K562 (cell line): ENCODE measurements around the gene LDHAL6A. TPM values are rescaled to one million over a fixed set of nuclear protein-coding genes. Genes with fewer than 3 reads are reported as not detected.

Source experiments
- ATAC-seq: fragments of 200-7000 bp; cut with Tn5 transposase; 3 replicates; pipeline ENCODE4 v1.9.1; 2020; ENCODE audit warnings: moderate library complexity
- BruUV-seq: library from RNA; stranded (reverse); fragments of 400-500 nt; replicated peaks from 2 replicates; lab custom pipeline; 2021; lab: Mats Ljungman, UMichigan
- CTCF ChIA-PET: fragments of 300-600 bp; formaldehyde crosslinking; extraction: SDS; loops from one replicate; lab custom pipeline; 2021; ENCODE audit warnings: low intra/inter-chr PET ratio; lab: Yijun Ruan, JAX
- POLR2A ChIA-PET: fragments of 300-600, 350-650 bp; sonication (Branson Sonifier 250); formaldehyde crosslinking; extraction: SDS; loops from one replicate; lab custom pipeline; 2021; ENCODE audit warnings: antibody characterized with exemption, inconsistent platforms; lab: Yijun Ruan, JAX
- DNase-seq, 4 experiments: peaks; one replicate each; pipeline versions ENCODE4 v3.0.0 to v3.0.0-alpha.2; 2011 to 2018; ENCODE audit warnings: low spot score in 3 of 4, mixed read lengths in 3 of 4; ENCODE audit errors: extremely low read depth in 1 of 4
- FAIRE-seq: peaks from 2 replicates; lab custom pipeline; 2011; peaks lifted over from hg19 to GRCh38; lab: Jason Lieb, UNC
- H2AFZ ChIP-seq: 2 replicates; pipeline ENCODE4 v1.6.0; 2011; ENCODE audit warnings: low read depth, low read length, control low read depth, inconsistent platforms
- H3K27ac ChIP-seq: fragments of 200-600 bp; 3 replicates; pipeline ENCODE4 v1.8.0; 2011; ENCODE audit warnings: low read depth, mild to moderate bottlenecking, control low read depth, inconsistent platforms, low read length, moderate library complexity, mixed read lengths; ENCODE audit errors: extremely low read depth
- H3K27me3 ChIP-seq, 2 experiments: fragments of 300-600 bp in 1 of 2; 2 replicates in 1 of 2; 3 replicates in 1 of 2; pipeline versions ENCODE4 v1.6.0 to v1.8.0; 2011; ENCODE audit warnings: inconsistent platforms in 2 of 2, low read length in 2 of 2, mild to moderate bottlenecking in 1 of 2, mixed read lengths in 1 of 2, moderate library complexity in 1 of 2; ENCODE audit not compliant: control insufficient read depth in 2 of 2, insufficient read depth in 2 of 2
- H3K36me3 ChIP-seq: fragments of 300-600 bp; 3 replicates; pipeline ENCODE4 v1.8.0; 2011; ENCODE audit warnings: mild to moderate bottlenecking, low read length, inconsistent platforms; ENCODE audit not compliant: control insufficient read depth, insufficient read depth
- H3K4me1 ChIP-seq, 2 experiments: fragments of 200-600 bp in 1 of 2; replicated peaks in 1 of 2; 2 replicates in 1 of 2; 3 replicates in 1 of 2; pipeline versions ENCODE4 v1.5.1 to v1.8.0; 2011; ENCODE audit warnings: inconsistent platforms in 2 of 2, low read length in 2 of 2, mild to moderate bottlenecking in 1 of 2, mixed read lengths in 1 of 2, moderate library complexity in 1 of 2; ENCODE audit not compliant: control insufficient read depth in 2 of 2, insufficient read depth in 2 of 2
- H3K4me2 ChIP-seq: 2 replicates; pipeline ENCODE4 v1.6.1; 2011; ENCODE audit warnings: low read length, control low read depth, inconsistent platforms, mixed read lengths; ENCODE audit not compliant: insufficient read depth
- H3K4me3 ChIP-seq: fragments of 200-600 bp; sonication (generic), shearing (Covaris generic); 2 replicates; pipeline ENCODE4 v1.5.1; 2016; ENCODE audit warnings: control low read depth, inconsistent platforms
- H3K79me2 ChIP-seq: fragments of 200-600 bp; 3 replicates; pipeline ENCODE4 v1.8.0; 2011; ENCODE audit warnings: low read length, inconsistent platforms; ENCODE audit not compliant: control insufficient read depth, insufficient read depth
- H3K9ac ChIP-seq, 2 experiments: 2 replicates each; pipeline versions ENCODE4 v1.6.0 to v1.6.1; 2011; ENCODE audit warnings: low read depth in 2 of 2, low read length in 2 of 2, control low read depth in 1 of 2, inconsistent platforms in 1 of 2, mild to moderate bottlenecking in 1 of 2, mixed read lengths in 1 of 2; ENCODE audit not compliant: insufficient read depth in 1 of 2
- H3K9me1 ChIP-seq: one replicate; pipeline ENCODE4 v1.6.0; 2011; ENCODE audit warnings: inconsistent platforms, mild to moderate bottlenecking, low read length, moderate library complexity; ENCODE audit not compliant: control insufficient read depth, insufficient read depth
- H3K9me3 ChIP-seq: replicated peaks from 2 replicates; pipeline ENCODE4 v1.5.1; 2011; ENCODE audit warnings: low read depth, low read length, inconsistent platforms; ENCODE audit not compliant: control insufficient read depth, insufficient read depth
- H4K20me1 ChIP-seq: replicated peaks from 2 replicates; pipeline ENCODE4 v1.6.1; 2011; ENCODE audit warnings: low read length, inconsistent platforms, mixed read lengths; ENCODE audit not compliant: control insufficient read depth, insufficient read depth
- EGR1 ChIP-seq: fragments of 450-650 bp; conservative IDR thresholded peaks from 2 replicates; pipeline ENCODE4 v1.6.1; 2017; ENCODE audit warnings: mild to moderate bottlenecking
- ERF ChIP-seq: fragments of 450-650 bp; formaldehyde crosslinking; IDR thresholded peaks from 2 replicates; pipeline ENCODE4 v1.4.0; 2020; ENCODE audit warnings: mild to moderate bottlenecking, mixed read lengths
- GTF2F1 ChIP-seq: IDR thresholded peaks from 2 replicates; pipeline ENCODE4 v1.6.1; 2011; ENCODE audit warnings: low read depth, low read length, improper control_type of control experiment
- HDAC1 ChIP-seq, 2 experiments: fragments of 450-650 bp; IDR thresholded peaks; 2 replicates each; pipeline ENCODE4 v1.6.1; 2016 to 2017; ENCODE audit warnings: inconsistent platforms in 1 of 2, mild to moderate bottlenecking in 1 of 2, moderate library complexity in 1 of 2
- PRPF4 ChIP-seq: fragments of 200-400 bp; formaldehyde crosslinking; IDR thresholded peaks from one replicate; pipeline ENCODE4 v1.6.1; 2017; ENCODE audit warnings: low read length, low read depth, mild to moderate bottlenecking; ENCODE audit not compliant: insufficient read depth, poor library complexity, severe bottlenecking
- RBM39 ChIP-seq: fragments of 200-400 bp; formaldehyde crosslinking; optimal IDR thresholded peaks from 2 replicates; pipeline ENCODE3; 2018; ENCODE audit warnings: low read depth, low read length
- RCOR1 ChIP-seq, 2 experiments: IDR thresholded peaks; 2 replicates each; pipeline ENCODE4 v1.6.1; 2012; ENCODE audit warnings: low read depth in 2 of 2, low read length in 2 of 2, borderline replicate concordance in 1 of 2, improper control_type of control experiment in 1 of 2
- TCFL5 ChIP-seq: fragments of 250-450 bp; sonication (Bioruptor Pico); conservative IDR thresholded peaks from 2 replicates; pipeline ENCODE4 v1.6.1; 2021; ENCODE audit warnings: mild to moderate bottlenecking, moderate library complexity, matching md5 sums
- TEAD2 ChIP-seq: fragments of 450-650 bp; IDR thresholded peaks from 2 replicates; pipeline ENCODE4 v1.6.1; 2016; ENCODE audit warnings: missing genetic modification characterization, control low read depth, missing compliant biosample characterization
- ZFPM2 ChIP-seq: fragments of 250-450 bp; sonication (Bioruptor Pico); IDR thresholded peaks from 2 replicates; pipeline ENCODE4 v1.5.1; 2022; ENCODE audit warnings: mild to moderate bottlenecking
- ZKSCAN1 ChIP-seq: fragments of 150-350 bp; IDR thresholded peaks from 2 replicates; pipeline ENCODE4 v1.6.1; 2016; ENCODE audit warnings: low read depth, low read length
- ZNF140 ChIP-seq: fragments of 250-450 bp; sonication (Bioruptor Pico); IDR thresholded peaks from 2 replicates; pipeline ENCODE4 v1.8.0; 2021; ENCODE audit warnings: moderate library complexity, mild to moderate bottlenecking, inconsistent platforms
- ZNF282 ChIP-seq: sonication (generic); formaldehyde crosslinking; IDR thresholded peaks from 2 replicates; pipeline ENCODE4 v1.8.1; 2023; ENCODE audit warnings: missing genetic modification reagents
- ZNF444 ChIP-seq: fragments of 250-450 bp; sonication (Bioruptor Pico); IDR thresholded peaks from 2 replicates; pipeline ENCODE4 v1.4.0; 2020; ENCODE audit warnings: mild to moderate bottlenecking, moderate library complexity
- WGBS: fragments of 100-300 bp; shearing (Covaris generic); methylation state at CpG from one replicate; pipeline ENCODE4 v1.1.6; 2016; ENCODE audit warnings: low coverage, mixed read lengths; ENCODE audit not compliant: insufficient coverage; ENCODE audit errors: missing lambda C conversion rate; 5-methylcytosine and 5-hydroxymethylcytosine counted together
- in situ Hi-C: fragments of 300-500 bp; cut with MboI; formaldehyde crosslinking; loops from 4 replicates; pipeline ENCODE4 v1.15.0; 2018; ENCODE audit warnings: inconsistent platforms, mixed read lengths
- intact Hi-C: fragments of 100-400 bp; cut with micrococcal nuclease; formaldehyde crosslinking; loops from 2 replicates; pipeline ENCODE4 v1.14.2; 2022
- polyA plus RNA-seq, 8 experiments: library from polyadenylated mRNA; depleted of rRNA in 4 of 8; stranded (reverse) in 5 of 8; unstranded in 3 of 8; fragments of >200 nt; fragmentation: Nextera tagmentation in 2 of 8; fragmentation: Illumina TruSeq in 1 of 8; extraction: Ambion mirVana in 2 of 8; extraction: Trizol in 1 of 8; gene quantifications; 2 replicates each; pipeline versions ENCODE4 v1.2.1 to v1.2.3, GENCODE V29; 2011 to 2014; ENCODE audit warnings: inconsistent platforms in 1 of 8, missing spikeins in 1 of 8
- total RNA-seq, 7 experiments: library from RNA; depleted of rRNA in 6 of 7; stranded (reverse); fragments of >200 nt in 6 of 7; fragmentation: Illumina TruSeq in 2 of 7; extraction: Trizol in 2 of 7; gene quantifications; 2 replicates each; pipeline versions ENCODE4 v1.2.1 to v1.2.3, GENCODE V29; 2011 to 2021; ENCODE audit warnings: low replicate concordance in 1 of 7
- TF ChIP-seq, protein P1 (sequence below): IDR thresholded peaks from 2 replicates; pipeline ENCODE4 v1.6.1; 2012; ENCODE audit warnings: low read depth, low read length, improper control_type of control experiment, borderline replicate concordance
- TF ChIP-seq, protein P2 (sequence below): IDR thresholded peaks from 2 replicates; pipeline ENCODE4 v1.6.1; 2011; ENCODE audit warnings: borderline replicate concordance, low read depth, mild to moderate bottlenecking, moderate library complexity, low read length; ENCODE audit not compliant: insufficient read depth, poor library complexity, severe bottlenecking
- TF ChIP-seq, protein P3 (sequence below), 2 experiments: fragments of 200-800 bp in 1 of 2; sonication (Bioruptor generic) in 1 of 2; sonication (generic) in 1 of 2; formaldehyde crosslinking in 1 of 2; IDR thresholded peaks in 1 of 2; conservative IDR thresholded peaks in 1 of 2; 2 replicates each; pipeline versions ENCODE4 v1.5.0 to v1.6.1; 2016 to 2020; ENCODE audit warnings: missing compliant biosample characterization in 1 of 2, missing genetic modification characterization in 1 of 2, missing genetic modification reagents in 1 of 2

The LDHAL6A gene
- total and polyA plus RNA-seq, 9 of the 15 experiments (the other 6 are each of a cell fraction or from before 2014, with no cell fraction given), result 0.04 TPM; not detected in 8

DNA sequence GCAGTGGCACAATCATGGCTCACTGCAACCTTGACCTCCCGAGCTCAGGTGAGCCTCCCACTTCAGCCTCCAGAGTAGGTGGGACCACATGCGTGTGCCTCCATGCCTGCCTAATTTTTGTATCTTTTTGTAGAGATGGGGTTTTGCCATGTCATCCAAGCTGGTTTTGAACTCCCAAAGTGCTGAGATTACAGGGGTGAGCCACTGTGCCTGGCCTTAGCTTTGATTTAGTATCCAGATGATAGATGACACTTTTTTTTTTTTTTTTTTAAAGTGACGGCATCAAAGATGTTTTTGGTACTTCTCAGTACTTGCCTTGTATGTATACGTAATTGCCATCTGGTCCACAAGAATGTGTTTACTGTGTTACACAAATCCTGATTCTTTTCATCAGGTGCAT lies 23.4 kb downstream of the LDHAL6A start (continued):
- TF ChIP-seq, protein P1, sequence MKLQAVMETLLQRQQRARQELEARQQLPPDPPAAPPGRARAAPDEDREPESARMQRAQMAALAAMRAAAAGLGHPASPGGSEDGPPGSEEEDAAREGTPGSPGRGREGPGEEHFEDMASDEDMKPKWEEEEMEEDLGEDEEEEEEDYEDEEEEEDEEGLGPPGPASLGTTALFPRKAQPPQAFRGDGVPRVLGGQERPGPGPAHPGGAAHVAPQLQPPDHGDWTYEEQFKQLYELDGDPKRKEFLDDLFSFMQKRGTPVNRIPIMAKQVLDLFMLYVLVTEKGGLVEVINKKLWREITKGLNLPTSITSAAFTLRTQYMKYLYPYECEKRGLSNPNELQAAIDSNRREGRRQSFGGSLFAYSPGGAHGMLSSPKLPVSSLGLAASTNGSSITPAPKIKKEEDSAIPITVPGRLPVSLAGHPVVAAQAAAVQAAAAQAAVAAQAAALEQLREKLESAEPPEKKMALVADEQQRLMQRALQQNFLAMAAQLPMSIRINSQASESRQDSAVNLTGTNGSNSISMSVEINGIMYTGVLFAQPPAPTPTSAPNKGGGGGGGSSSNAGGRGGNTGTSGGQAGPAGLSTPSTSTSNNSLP, result no peak
- TF ChIP-seq PRPF4 (no peak), GTF2F1 (no peak), ZNF444 (CRISPR knock-in tag) (no peak), ZNF140 (CRISPR knock-in tag) (no peak), RBM39 (no peak), ERF (CRISPR knock-in tag) (no peak), HDAC1 (IDR thresholded peaks at IDR 0.05) (peak in 1 of 2 experiments; percentile 19; a peak in 1 of 4 replicates), ZKSCAN1 (no peak)

DNA sequence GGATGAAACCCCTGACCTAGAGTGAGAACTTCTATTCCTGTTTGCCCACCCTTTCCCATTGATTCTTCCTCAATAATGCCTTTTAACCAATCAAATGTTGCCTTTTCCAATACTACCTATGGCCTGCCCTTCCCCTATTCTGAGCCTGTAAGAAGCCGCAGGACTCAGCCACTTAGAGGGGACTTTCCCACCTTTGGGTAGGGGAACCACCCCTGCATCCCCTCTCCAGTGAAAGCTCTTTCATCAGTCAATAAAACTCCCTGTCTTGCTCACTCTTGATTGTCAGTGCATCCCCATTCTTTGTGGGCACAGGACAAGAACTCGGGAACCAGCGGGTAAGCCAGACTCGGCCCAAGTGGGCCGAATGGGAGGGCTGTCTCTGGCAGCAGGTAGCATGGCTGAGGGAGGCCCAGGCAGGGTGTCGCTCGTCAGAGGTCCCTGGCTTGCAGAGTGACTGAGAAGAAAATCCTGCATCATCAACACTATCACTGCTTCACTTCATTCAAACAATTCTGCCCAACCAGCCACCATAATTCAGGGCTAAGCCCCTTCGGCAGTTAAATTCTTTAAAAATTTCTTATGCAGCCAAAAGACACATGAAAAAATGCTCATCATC lies 30.4 kb downstream of the LDHAL6A start:
- ATAC-seq (no peak), DNase-seq (no peak), FAIRE-seq (no peak)
- in situ Hi-C loops (no loop called here), intact Hi-C loops (no loop called here)
- H3K9ac ChIP-seq, result no peak overlapping the region
- no peak overlapping the region for H2AFZ ChIP-seq
- no peaks in the 10 kb centered on the region for H3K9me3 ChIP-seq
- WGBS, result 93% methylated on average over 8 of the region's 8 CpGs
- BruUV-seq, result no TSS peak
- H3K4me3 ChIP-seq, result no peak overlapping the region
- H3K4me2 ChIP-seq, result no peak overlapping the region
- no peaks in the 10 kb centered on the region for H3K79me2 ChIP-seq
- H3K36me3 ChIP-seq, result peaks cover 41% of the 10 kb centered on the region
- no peaks in the 10 kb centered on the region for H3K27me3 ChIP-seq
- no peaks in the 10 kb centered on the region for H3K9me1 ChIP-seq
- no peak overlapping the region for H3K27ac ChIP-seq
- ChIA-PET POLR2A (no interaction called here), CTCF (no interaction called here)
- peaks cover 5% of the 10 kb centered on the region; the same call in 1 of the 2 replicates for H4K20me1 ChIP-seq
- H3K4me1 ChIP-seq, result peaks cover 4% of the 10 kb centered on the region in 2 experiments; a peak in 3 of 5 replicates
- TF ChIP-seq TCFL5 (CRISPR knock-in tag) (no peak), ZFPM2 (CRISPR knock-in tag) (no peak), ZNF282 (CRISPR knock-in tag) (no peak), EGR1 (no peak), ZNF444 (CRISPR knock-in tag) (no peak), TEAD2 (tag) (no peak), RCOR1 (IDR thresholded peaks at IDR 0.05; ENCODE audit: borderline replicate concordance in 1 of 2, low read depth in 2 of 2, low read length in 2 of 2) (no peak)
- TF ChIP-seq, protein P2, sequence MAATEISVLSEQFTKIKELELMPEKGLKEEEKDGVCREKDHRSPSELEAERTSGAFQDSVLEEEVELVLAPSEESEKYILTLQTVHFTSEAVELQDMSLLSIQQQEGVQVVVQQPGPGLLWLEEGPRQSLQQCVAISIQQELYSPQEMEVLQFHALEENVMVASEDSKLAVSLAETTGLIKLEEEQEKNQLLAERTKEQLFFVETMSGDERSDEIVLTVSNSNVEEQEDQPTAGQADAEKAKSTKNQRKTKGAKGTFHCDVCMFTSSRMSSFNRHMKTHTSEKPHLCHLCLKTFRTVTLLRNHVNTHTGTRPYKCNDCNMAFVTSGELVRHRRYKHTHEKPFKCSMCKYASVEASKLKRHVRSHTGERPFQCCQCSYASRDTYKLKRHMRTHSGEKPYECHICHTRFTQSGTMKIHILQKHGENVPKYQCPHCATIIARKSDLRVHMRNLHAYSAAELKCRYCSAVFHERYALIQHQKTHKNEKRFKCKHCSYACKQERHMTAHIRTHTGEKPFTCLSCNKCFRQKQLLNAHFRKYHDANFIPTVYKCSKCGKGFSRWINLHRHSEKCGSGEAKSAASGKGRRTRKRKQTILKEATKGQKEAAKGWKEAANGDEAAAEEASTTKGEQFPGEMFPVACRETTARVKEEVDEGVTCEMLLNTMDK, result no peak
- TF ChIP-seq, protein P3, sequence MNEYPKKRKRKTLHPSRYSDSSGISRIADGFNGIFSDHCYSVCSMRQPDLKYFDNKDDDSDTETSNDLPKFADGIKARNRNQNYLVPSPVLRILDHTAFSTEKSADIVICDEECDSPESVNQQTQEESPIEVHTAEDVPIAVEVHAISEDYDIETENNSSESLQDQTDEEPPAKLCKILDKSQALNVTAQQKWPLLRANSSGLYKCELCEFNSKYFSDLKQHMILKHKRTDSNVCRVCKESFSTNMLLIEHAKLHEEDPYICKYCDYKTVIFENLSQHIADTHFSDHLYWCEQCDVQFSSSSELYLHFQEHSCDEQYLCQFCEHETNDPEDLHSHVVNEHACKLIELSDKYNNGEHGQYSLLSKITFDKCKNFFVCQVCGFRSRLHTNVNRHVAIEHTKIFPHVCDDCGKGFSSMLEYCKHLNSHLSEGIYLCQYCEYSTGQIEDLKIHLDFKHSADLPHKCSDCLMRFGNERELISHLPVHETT (CRISPR knock-in tag; conservative IDR thresholded peaks at IDR 0.05 in 1 of 2, IDR thresholded peaks at IDR 0.05 in 1 of 2), result no peak
